Keratinocyte (primary cell): ENCODE results near the gene CCR6. TPM values are rescaled to one million over a fixed set of nuclear protein-coding genes. Genes with fewer than 3 reads are reported as not detected.

Source experiments
- DNase-seq: peaks from one replicate; pipeline ENCODE4 v3.0.0-alpha.2; 2011; ENCODE audit warnings: low read depth, missing footprints, low spot score
- FAIRE-seq: peaks from 2 replicates; lab custom pipeline; 2011; peaks lifted over from hg19 to GRCh38; lab: Jason Lieb, UNC
- H2AFZ ChIP-seq: 2 replicates; pipeline ENCODE4 v1.6.0; 2012; ENCODE audit warnings: low read length, control low read depth, inconsistent platforms; ENCODE audit not compliant: control insufficient read depth
- H3K27ac ChIP-seq: 2 replicates; pipeline ENCODE4 v1.5.1; 2011; ENCODE audit warnings: low read length; ENCODE audit not compliant: control insufficient read depth, insufficient read depth
- H3K27me3 ChIP-seq: 3 replicates; pipeline ENCODE4 v1.6.0; 2011; ENCODE audit warnings: low read length; ENCODE audit not compliant: control insufficient read depth, insufficient read depth; ENCODE audit errors: extremely low read depth
- H3K36me3 ChIP-seq, 2 experiments: 2 replicates in 1 of 2; 3 replicates in 1 of 2; pipeline ENCODE4 v1.5.1; 2011; ENCODE audit warnings: low read length in 2 of 2, mild to moderate bottlenecking in 1 of 2; ENCODE audit not compliant: control insufficient read depth in 2 of 2, insufficient read depth in 2 of 2; ENCODE audit errors: extremely low read depth in 1 of 2
- H3K4me1 ChIP-seq: 3 replicates; pipeline ENCODE4 v1.5.1; 2011; ENCODE audit warnings: low read length; ENCODE audit not compliant: control insufficient read depth, insufficient read depth; ENCODE audit errors: extremely low read depth
- H3K4me2 ChIP-seq: 3 replicates; pipeline ENCODE4 v1.6.0; 2011; ENCODE audit warnings: low read depth, low read length; ENCODE audit not compliant: control insufficient read depth, insufficient read depth; ENCODE audit errors: extremely low read depth
- H3K4me3 ChIP-seq, 3 experiments: fragments of 200-600 bp in 1 of 3; sonication (generic) in 1 of 3; 2 replicates in 2 of 3; 3 replicates in 1 of 3; pipeline ENCODE4 v1.5.1; 2011 to 2016; ENCODE audit warnings: low read length in 3 of 3, mild to moderate bottlenecking in 3 of 3, control low read depth in 2 of 3, inconsistent platforms in 1 of 3, low read depth in 1 of 3, mixed read lengths in 1 of 3, mixed run types in 1 of 3, moderate library complexity in 1 of 3; ENCODE audit not compliant: control insufficient read depth in 2 of 3, insufficient read depth in 2 of 3; ENCODE audit errors: extremely low read depth in 1 of 3
- H3K79me2 ChIP-seq: 2 replicates; pipeline ENCODE4 v1.6.0; 2012; ENCODE audit warnings: low read length; ENCODE audit not compliant: control insufficient read depth, insufficient read depth
- H3K9ac ChIP-seq: 3 replicates; pipeline ENCODE4 v1.6.0; 2011; ENCODE audit warnings: low read length; ENCODE audit not compliant: control insufficient read depth, insufficient read depth; ENCODE audit errors: extremely low read depth
- H3K9me1 ChIP-seq: 3 replicates; pipeline ENCODE4 v1.6.0; 2011; ENCODE audit warnings: low read length; ENCODE audit not compliant: control insufficient read depth, insufficient read depth; ENCODE audit errors: extremely low read depth
- H3K9me3 ChIP-seq: 2 replicates; pipeline ENCODE4 v1.5.1; 2012; ENCODE audit warnings: low read depth, low read length; ENCODE audit not compliant: control insufficient read depth
- H4K20me1 ChIP-seq: 3 replicates; pipeline ENCODE4 v1.6.0; 2011; ENCODE audit warnings: low read length; ENCODE audit not compliant: control insufficient read depth, insufficient read depth; ENCODE audit errors: extremely low read depth
- CTCF ChIP-seq, 3 experiments: IDR thresholded peaks in 1 of 3; conservative IDR thresholded peaks in 1 of 3; optimal IDR thresholded peaks in 1 of 3; 2 replicates in 2 of 3; 3 replicates in 1 of 3; pipeline versions ENCODE3 to v1.5.1; 2011; ENCODE audit warnings: low read length in 3 of 3, mild to moderate bottlenecking in 3 of 3, moderate library complexity in 2 of 3, control low read depth in 1 of 3, inconsistent platforms in 1 of 3; ENCODE audit not compliant: insufficient read depth in 2 of 3; ENCODE audit errors: extremely low read depth in 1 of 3
- EZH2 ChIP-seq: IDR thresholded peaks from one replicate; pipeline ENCODE4 v1.6.1; 2012; ENCODE audit warnings: inconsistent platforms, mild to moderate bottlenecking, low read length, moderate library complexity
- dilution Hi-C: fragments of 300-500 bp; cut with MboI; formaldehyde crosslinking; loops from one replicate; pipeline ENCODE4 v1.7.0; 2020; ENCODE audit warnings: low sequenced_read_pairs; ENCODE audit not compliant: extremely low pct_ligation_motif_present
- polyA plus RNA-seq, 5 experiments: library from polyadenylated mRNA; depleted of rRNA in 3 of 5; stranded (reverse) in 3 of 5; stranded (forward) in 1 of 5; unstranded in 1 of 5; fragments of >200 nt; gene quantifications; 1 replicate in 1 of 5; 2 replicates in 3 of 5; 3 replicates in 1 of 5; pipeline versions ENCODE4 v1.2.1 to v1.2.3, GENCODE V29; 2011 to 2012; ENCODE audit warnings: missing spikeins in 2 of 5, low read depth in 1 of 5, low replicate concordance in 1 of 5

Gene CCR6
- polyA plus RNA-seq, 1 donor (not counting 4 experiments of a cell fraction or from before 2014, with no cell fraction given) = not detected

- Histone ChIP-seq H3K4me3 (no peak overlapping the region), H3K9me1 (no peaks in the 10 kb centered on the region), H3K9ac (no peak overlapping the region), H3K79me2 (no peaks in the 10 kb centered on the region), H4K20me1 (no peaks in the 10 kb centered on the region), H3K4me2 (no peak overlapping the region), H3K9me3 (no peaks in the 10 kb centered on the region), H3K27me3 (no peaks in the 10 kb centered on the region), H2AFZ (no peak overlapping the region), H3K36me3 (no peaks in the 10 kb centered on the region), H3K27ac (no peak overlapping the region), H3K4me1 (no peaks in the 10 kb centered on the region)
- FAIRE-seq (no peak), DNase-seq (no peak)
- dilution Hi-C loops = no loop called here
- no peak for TF ChIP-seq CTCF (optimal IDR thresholded peaks at IDR 0.05 in 1 of 3, IDR thresholded peaks at IDR 0.05 in 1 of 3, conservative IDR thresholded peaks at IDR 0.05 in 1 of 3; ENCODE audit: extremely low read depth in 1 of 3, insufficient read depth in 2 of 3, low read length in 3 of 3)
- TF ChIP-seq EZH2 = no peak
Observed at GRCh38 chr6:167163476-167164011, 40.6 kb downstream of the CCR6 start.

- Histone ChIP-seq H3K4me3 (no peak overlapping the region), H3K36me3 (no peaks in the 10 kb centered on the region), H3K9me1 (no peaks in the 10 kb centered on the region), H2AFZ (no peak overlapping the region), H3K79me2 (no peaks in the 10 kb centered on the region), H3K4me2 (no peak overlapping the region), H3K27ac (no peak overlapping the region), H3K9me3 (no peaks in the 10 kb centered on the region), H3K27me3 (no peaks in the 10 kb centered on the region), H3K4me1 (no peaks in the 10 kb centered on the region), H3K9ac (no peak overlapping the region), H4K20me1 (no peaks in the 10 kb centered on the region)
- DNase-seq (no peak), FAIRE-seq (no peak)
- dilution Hi-C loops = no loop called here
- no peak for TF ChIP-seq CTCF (optimal IDR thresholded peaks at IDR 0.05 in 1 of 3, IDR thresholded peaks at IDR 0.05 in 1 of 3, conservative IDR thresholded peaks at IDR 0.05 in 1 of 3; ENCODE audit: extremely low read depth in 1 of 3, insufficient read depth in 2 of 3, low read length in 3 of 3)
Observed at GRCh38 chr6:167164261-167164660, 41.4 kb downstream of the CCR6 start.
